H1 (cell line): ENCODE results near the gene AKT1. TPM values are rescaled to one million over a fixed set of nuclear protein-coding genes. Genes with fewer than 3 reads are reported as not detected.

Experiments
- CHD7 ChIP-seq: fragments of 300-600 bp; sonication (generic); IDR thresholded peaks from 2 replicates; pipeline ENCODE4 v1.7.1; 2012; ENCODE audit warnings: low read length, moderate library complexity, mild to moderate bottlenecking, inconsistent platforms; ENCODE audit not compliant: insufficient replicate concordance
- KDM4A ChIP-seq: IDR thresholded peaks from one replicate; pipeline ENCODE4 v1.7.1; 2012; ENCODE audit warnings: low read depth, mild to moderate bottlenecking, moderate library complexity, low read length, inconsistent platforms; ENCODE audit not compliant: severe bottlenecking
- polyA plus RNA-seq, 7 experiments: library from polyadenylated mRNA; depleted of rRNA in 3 of 7; stranded (reverse) in 5 of 7; unstranded in 2 of 7; fragments of >200 nt in 5 of 7; fragments of 200-250 nt in 2 of 7; gene quantifications; 1 replicate in 5 of 7; 2 replicates in 1 of 7; 4 replicates in 1 of 7; pipeline versions ENCODE4 v1.2.1 to v1.2.3, GENCODE V29; 2011 to 2013; ENCODE audit warnings: missing spikeins in 2 of 7, mixed read lengths in 2 of 7
- total RNA-seq: library from RNA; stranded (reverse); fragmentation: NEBNext Ultra II Directional; extraction: Animal tissue kit (Norgen Biotek cat#: 25700); gene quantifications from 2 replicates; pipeline ENCODE4 v1.2.1, GENCODE V29; 2021

AKT1 gene
- total and polyA plus RNA-seq, 2 of the 8 experiments (the other 6 are each of a cell fraction or from before 2014, with no cell fraction given) = 68.1 to 71.5 TPM

DNA sequence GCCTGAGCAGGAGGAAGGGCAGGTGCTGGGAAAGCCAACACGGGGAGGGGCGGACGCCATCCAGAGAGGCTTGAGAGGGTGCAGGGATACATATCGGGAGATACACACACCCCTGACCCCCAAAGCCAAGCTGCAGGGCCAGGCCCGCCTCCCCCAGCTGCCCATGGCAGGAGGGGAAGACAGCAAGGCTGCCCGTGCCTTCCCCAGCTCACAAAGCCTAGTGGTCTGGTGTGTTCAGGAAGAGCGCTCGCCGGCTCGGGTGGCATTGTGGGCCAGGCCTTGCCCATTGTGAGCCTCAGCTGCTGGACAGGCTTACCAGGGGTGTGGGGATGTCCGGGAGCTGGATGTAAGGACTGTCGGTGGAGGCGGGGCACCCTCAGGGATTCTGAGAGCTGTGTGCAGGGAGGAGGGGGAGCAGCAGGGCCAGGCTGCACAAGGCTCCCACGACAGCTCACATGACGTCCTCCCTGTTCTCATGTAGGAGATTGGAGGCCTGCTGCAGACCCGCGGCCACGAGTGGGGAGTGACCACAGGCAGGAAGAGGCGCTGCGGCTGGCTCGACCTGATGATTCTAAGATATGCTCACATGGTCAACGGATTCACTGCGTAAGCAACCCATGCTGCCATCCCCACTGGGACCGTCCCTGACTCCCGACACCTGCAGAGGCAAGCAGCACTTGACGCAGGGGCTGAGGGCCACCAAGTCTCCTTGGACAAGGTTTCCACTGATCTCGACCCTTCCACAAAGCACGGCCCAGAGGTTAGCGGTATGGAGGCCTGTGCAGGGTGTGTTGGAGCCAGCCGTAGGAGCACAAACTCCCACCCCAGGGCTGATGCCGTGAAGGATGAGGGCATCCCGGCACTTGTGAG is 52.7 kb downstream of the AKT1 start (continued):
- TF ChIP-seq CHD7 = no peak
- TF ChIP-seq KDM4A = no peak
